ENCODE measurements around the gene CNPY3.

The CNPY3 gene

DNA sequence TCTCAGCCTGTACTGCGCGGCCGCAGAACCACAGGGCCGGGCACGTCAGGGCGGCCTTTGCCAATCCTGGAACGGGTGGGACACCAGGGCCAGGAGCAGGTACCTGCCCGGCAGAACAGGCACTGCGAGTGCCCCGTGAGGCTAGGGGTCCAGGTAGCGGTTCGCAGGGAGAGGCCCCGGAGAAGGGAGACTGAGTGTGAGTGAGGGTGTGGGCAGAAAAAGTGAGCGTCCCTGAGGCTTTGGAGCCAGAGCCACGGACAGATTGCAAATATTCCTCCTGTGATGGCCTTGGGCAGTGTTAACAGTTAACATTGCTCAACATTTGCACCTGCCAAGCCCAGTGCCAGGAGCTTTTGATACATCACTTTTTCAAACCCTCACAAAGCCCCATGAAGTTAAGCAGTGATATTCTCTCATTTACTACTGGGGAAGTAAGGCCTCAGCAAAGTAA, 31.8 kb downstream of the CNPY3 start:
- Histone ChIP-seq H3K4me3 (ENCODE audit: low read depth, low read length) (peak overlapping the region; percentile 80), H3K9ac (ENCODE audit: low read depth, low read length) (no peak overlapping the region), H3K27me3 (ENCODE audit: control insufficient read depth, insufficient read depth, low read length) (peaks cover 16% of the 10 kb centered on the region), H3K36me3 (ENCODE audit: control insufficient read depth, insufficient read depth, low read length) (peaks cover 4% of the 10 kb centered on the region; the same call in 1 of the 2 replicates), H3K9me3 (ENCODE audit: control insufficient read depth, insufficient read depth, low read length) (no peaks in the 10 kb centered on the region), H3K4me1 (ENCODE audit: control insufficient read depth, insufficient read depth, low read length) (peaks cover 4% of the 10 kb centered on the region; the same call in 1 of the 2 replicates), H3K27ac (ENCODE audit: low read depth, low read length) (no peak overlapping the region)

DNA sequence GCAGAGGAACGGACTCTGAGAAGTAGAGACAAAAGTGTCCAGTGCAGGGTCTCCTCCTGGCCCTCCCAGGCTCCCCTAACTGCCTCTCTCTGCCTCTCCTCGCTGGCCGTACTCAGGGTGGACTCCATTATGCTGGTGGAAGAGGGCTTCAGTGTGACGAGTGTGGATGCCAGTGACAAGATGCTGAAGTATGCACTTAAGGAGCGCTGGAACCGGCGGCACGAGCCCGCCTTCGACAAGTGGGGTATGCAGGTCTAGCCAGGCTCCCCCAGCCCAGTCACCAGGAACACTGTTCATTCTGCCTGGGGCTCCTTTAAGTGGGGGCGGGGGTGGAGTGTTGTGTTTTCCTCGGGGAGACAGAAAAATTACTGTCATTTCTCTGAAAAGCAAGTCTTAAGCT, 32.8 kb downstream of the CNPY3 start:
- peaks cover 4% of the 10 kb centered on the region; the same call in 1 of the 2 replicates for H3K4me1 ChIP-seq (ENCODE audit: control insufficient read depth, insufficient read depth, low read length)
- peaks cover 4% of the 10 kb centered on the region; the same call in 1 of the 2 replicates for H3K36me3 ChIP-seq (ENCODE audit: control insufficient read depth, insufficient read depth, low read length)
- H3K9ac ChIP-seq (ENCODE audit: low read depth, low read length), result no peak overlapping the region

GRCh38 chr6:42962502-42963178, 33.4 kb downstream of the CNPY3 start:
- Histone ChIP-seq H3K36me3 (ENCODE audit: control insufficient read depth, insufficient read depth, low read length) (peaks cover 4% of the 10 kb centered on the region; the same call in 1 of the 2 replicates), H3K27ac (ENCODE audit: low read depth, low read length) (no peak overlapping the region), H3K4me3 (ENCODE audit: low read depth, low read length) (no peak overlapping the region), H3K9me3 (ENCODE audit: control insufficient read depth, insufficient read depth, low read length) (no peaks in the 10 kb centered on the region), H3K9ac (ENCODE audit: low read depth, low read length) (no peak overlapping the region), H3K27me3 (ENCODE audit: control insufficient read depth, insufficient read depth, low read length) (peaks cover 16% of the 10 kb centered on the region), H3K4me1 (ENCODE audit: control insufficient read depth, insufficient read depth, low read length) (peaks cover 4% of the 10 kb centered on the region; the same call in 1 of the 2 replicates)

More for the DNA sequence above, 32.8 kb downstream of the CNPY3 start:
- Histone ChIP-seq H3K27ac (ENCODE audit: low read depth, low read length) (no peak overlapping the region), H3K27me3 (ENCODE audit: control insufficient read depth, insufficient read depth, low read length) (peaks cover 16% of the 10 kb centered on the region), H3K4me3 (ENCODE audit: low read depth, low read length) (no peak overlapping the region), H3K9me3 (ENCODE audit: control insufficient read depth, insufficient read depth, low read length) (no peaks in the 10 kb centered on the region)

DNA sequence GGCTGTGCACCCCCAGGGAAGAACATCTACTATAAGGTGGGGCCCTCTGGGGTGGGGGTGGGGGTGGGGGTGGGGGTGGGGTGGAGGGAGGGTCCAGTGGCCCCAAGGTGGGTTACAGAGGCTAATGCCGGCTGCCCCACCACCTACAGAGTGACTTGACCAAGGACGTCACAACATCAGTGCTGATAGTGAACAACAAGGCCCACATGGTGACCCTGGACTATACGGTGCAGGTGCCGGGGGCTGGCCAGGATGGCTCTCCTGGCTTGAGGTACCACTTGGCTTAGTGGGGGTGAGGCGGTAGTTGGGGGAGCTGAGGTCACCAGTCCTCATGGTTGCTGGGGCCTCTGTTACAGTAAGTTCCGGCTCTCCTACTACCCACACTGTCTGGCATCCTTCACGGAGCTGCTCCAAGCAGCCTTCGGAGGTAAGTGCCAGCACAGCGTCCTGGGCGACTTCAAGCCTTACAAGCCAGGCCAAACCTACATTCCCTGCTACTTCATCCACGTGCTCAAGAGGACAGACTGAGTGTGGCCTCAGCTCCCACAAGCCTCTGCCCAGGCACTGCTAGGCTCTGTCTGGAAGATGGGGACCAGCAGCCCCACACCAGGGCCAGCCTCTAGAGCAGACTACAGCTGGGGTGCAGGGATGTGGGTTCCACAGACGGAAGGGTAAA, 34.0 kb downstream of the CNPY3 start:
- no peak overlapping the region for H3K9ac ChIP-seq (ENCODE audit: low read depth, low read length)

GRCh38 chr6:42963855-42964605, 34.8 kb downstream of the CNPY3 start:
- peak overlapping the region; percentile 40 for H3K27ac ChIP-seq (ENCODE audit: low read depth, low read length)
- H3K4me3 ChIP-seq (ENCODE audit: low read depth, low read length), result no peak overlapping the region
- peaks cover 4% of the 10 kb centered on the region; the same call in 1 of the 2 replicates for H3K4me1 ChIP-seq (ENCODE audit: control insufficient read depth, insufficient read depth, low read length)
- peaks cover 16% of the 10 kb centered on the region for H3K27me3 ChIP-seq (ENCODE audit: control insufficient read depth, insufficient read depth, low read length)
- peaks cover 4% of the 10 kb centered on the region; the same call in 1 of the 2 replicates for H3K36me3 ChIP-seq (ENCODE audit: control insufficient read depth, insufficient read depth, low read length)
- H3K9me3 ChIP-seq (ENCODE audit: control insufficient read depth, insufficient read depth, low read length), result no peaks in the 10 kb centered on the region
- H3K9ac ChIP-seq (ENCODE audit: low read depth, low read length), result no peak overlapping the region

More for the DNA sequence above, 34.0 kb downstream of the CNPY3 start:
- H3K27me3 ChIP-seq (ENCODE audit: control insufficient read depth, insufficient read depth, low read length), result peaks cover 16% of the 10 kb centered on the region
- no peak overlapping the region for H3K4me3 ChIP-seq (ENCODE audit: low read depth, low read length)
- no peaks in the 10 kb centered on the region for H3K9me3 ChIP-seq (ENCODE audit: control insufficient read depth, insufficient read depth, low read length)
- H3K27ac ChIP-seq (ENCODE audit: low read depth, low read length), result no peak overlapping the region
- peaks cover 4% of the 10 kb centered on the region; the same call in 1 of the 2 replicates for H3K36me3 ChIP-seq (ENCODE audit: control insufficient read depth, insufficient read depth, low read length)
- peaks cover 4% of the 10 kb centered on the region; the same call in 1 of the 2 replicates for H3K4me1 ChIP-seq (ENCODE audit: control insufficient read depth, insufficient read depth, low read length)

- Histone ChIP-seq H3K36me3 (ENCODE audit: control insufficient read depth, insufficient read depth, low read length) (peaks cover 4% of the 10 kb centered on the region; the same call in 1 of the 2 replicates), H3K27me3 (ENCODE audit: control insufficient read depth, insufficient read depth, low read length) (no peaks in the 10 kb centered on the region), H3K27ac (ENCODE audit: low read depth, low read length) (no peak overlapping the region), H3K4me1 (ENCODE audit: control insufficient read depth, insufficient read depth, low read length) (peaks cover 4% of the 10 kb centered on the region), H3K9me3 (ENCODE audit: control insufficient read depth, insufficient read depth, low read length) (no peaks in the 10 kb centered on the region), H3K9ac (ENCODE audit: low read depth, low read length) (no peak overlapping the region), H3K4me3 (ENCODE audit: low read depth, low read length) (no peak overlapping the region)
Observed at GRCh38 chr6:42966571-42966970, 37.3 kb downstream of the CNPY3 start.

DNA sequence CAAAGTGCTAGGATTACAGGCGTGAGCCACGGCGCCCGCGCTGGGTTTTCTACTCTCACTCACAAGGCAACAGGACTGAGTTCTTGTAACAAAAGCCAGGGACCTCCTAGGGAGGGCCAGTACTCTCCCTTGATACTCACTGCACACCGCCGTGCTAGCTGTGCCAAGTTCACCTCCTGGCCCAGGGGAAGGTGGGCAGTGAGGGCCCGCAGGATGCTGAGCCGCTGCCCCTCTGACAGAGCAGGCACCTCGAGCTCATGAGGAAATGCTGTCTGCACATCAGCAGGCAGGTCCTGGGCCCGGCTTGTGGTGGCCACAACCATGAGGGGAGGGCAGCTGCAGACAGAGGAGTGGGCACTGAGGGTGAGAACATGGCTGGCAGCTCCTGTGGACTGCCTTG, 37.9 kb downstream of the CNPY3 start:
- Histone ChIP-seq H3K27ac (ENCODE audit: low read depth, low read length) (no peak overlapping the region), H3K9me3 (ENCODE audit: control insufficient read depth, insufficient read depth, low read length) (no peaks in the 10 kb centered on the region), H3K27me3 (ENCODE audit: control insufficient read depth, insufficient read depth, low read length) (no peaks in the 10 kb centered on the region), H3K36me3 (ENCODE audit: control insufficient read depth, insufficient read depth, low read length) (peaks cover 4% of the 10 kb centered on the region; the same call in 1 of the 2 replicates), H3K4me3 (ENCODE audit: low read depth, low read length) (no peak overlapping the region), H3K4me1 (ENCODE audit: control insufficient read depth, insufficient read depth, low read length) (peaks cover 4% of the 10 kb centered on the region), H3K9ac (ENCODE audit: low read depth, low read length) (no peak overlapping the region)

DNA sequence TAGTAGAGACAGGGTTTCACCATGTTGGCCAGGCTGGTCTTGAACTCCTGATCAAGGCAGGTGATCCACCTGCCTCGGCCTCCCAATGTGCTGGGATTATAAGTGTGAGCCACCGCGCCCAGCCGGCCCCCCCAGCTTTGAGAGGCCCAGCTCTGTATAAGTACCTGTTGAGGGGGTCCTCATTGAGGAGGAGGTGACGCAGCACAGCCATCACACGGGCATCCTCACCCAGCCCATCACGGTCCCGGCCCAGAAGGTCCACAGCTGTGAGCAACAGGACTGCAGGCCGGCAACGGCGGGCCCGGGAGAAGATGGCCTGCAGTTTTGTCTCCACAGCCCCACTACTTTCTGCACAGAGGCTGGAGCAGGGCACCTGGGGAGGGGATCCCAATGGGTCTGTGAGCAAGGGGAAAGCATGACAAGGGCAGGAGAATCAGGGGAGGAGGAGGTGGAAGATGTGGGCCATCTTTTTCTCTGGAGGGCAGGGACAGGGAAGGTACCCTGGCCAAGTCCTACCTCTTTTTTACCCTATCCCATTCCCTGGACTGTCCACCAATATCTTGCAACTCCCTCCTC, 38.9 kb downstream of the CNPY3 start:
- H3K9me3 ChIP-seq (ENCODE audit: control insufficient read depth, insufficient read depth, low read length), result no peaks in the 10 kb centered on the region
- H3K36me3 ChIP-seq (ENCODE audit: control insufficient read depth, insufficient read depth, low read length), result peaks cover 4% of the 10 kb centered on the region; the same call in 1 of the 2 replicates
- H3K4me1 ChIP-seq (ENCODE audit: control insufficient read depth, insufficient read depth, low read length), result peaks cover 4% of the 10 kb centered on the region
- no peak overlapping the region for H3K9ac ChIP-seq (ENCODE audit: low read depth, low read length)
- no peaks in the 10 kb centered on the region for H3K27me3 ChIP-seq (ENCODE audit: control insufficient read depth, insufficient read depth, low read length)
- H3K27ac ChIP-seq (ENCODE audit: low read depth, low read length), result no peak overlapping the region
- H3K4me3 ChIP-seq (ENCODE audit: low read depth, low read length), result no peak overlapping the region

GRCh38 chr6:42968783-42969182, 39.5 kb downstream of the CNPY3 start:
- Histone ChIP-seq H3K9ac (ENCODE audit: low read depth, low read length) (no peak overlapping the region), H3K27me3 (ENCODE audit: control insufficient read depth, insufficient read depth, low read length) (no peaks in the 10 kb centered on the region), H3K36me3 (ENCODE audit: control insufficient read depth, insufficient read depth, low read length) (peaks cover 4% of the 10 kb centered on the region; the same call in 1 of the 2 replicates), H3K4me1 (ENCODE audit: control insufficient read depth, insufficient read depth, low read length) (peaks cover 4% of the 10 kb centered on the region), H3K27ac (ENCODE audit: low read depth, low read length) (no peak overlapping the region), H3K4me3 (ENCODE audit: low read depth, low read length) (no peak overlapping the region), H3K9me3 (ENCODE audit: control insufficient read depth, insufficient read depth, low read length) (no peaks in the 10 kb centered on the region)

DNA sequence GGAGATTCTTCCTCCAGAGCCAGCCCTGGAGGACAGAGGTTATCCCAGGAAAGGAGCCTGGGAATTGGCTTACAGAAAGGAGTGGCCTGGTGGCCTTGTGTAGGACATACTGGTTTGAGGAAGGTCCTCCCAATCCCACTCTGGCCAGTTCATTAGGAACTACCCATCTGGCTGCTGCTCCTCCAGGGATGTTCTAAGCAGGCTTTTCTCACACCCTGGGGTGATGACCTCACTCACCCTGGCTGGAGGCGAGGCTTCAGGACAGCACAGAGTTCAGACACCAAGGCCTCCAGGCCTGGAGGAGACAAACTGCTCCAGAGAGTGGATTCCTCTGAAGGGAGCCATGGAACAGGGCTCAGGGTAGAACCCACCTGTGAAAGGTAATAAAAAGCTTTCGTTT, 40.2 kb downstream of the CNPY3 start:
- H3K36me3 ChIP-seq (ENCODE audit: control insufficient read depth, insufficient read depth, low read length), result peaks cover 3% of the 10 kb centered on the region
- no peaks in the 10 kb centered on the region for H3K9me3 ChIP-seq (ENCODE audit: control insufficient read depth, insufficient read depth, low read length)
- H3K27me3 ChIP-seq (ENCODE audit: control insufficient read depth, insufficient read depth, low read length), result no peaks in the 10 kb centered on the region
- no peak overlapping the region for H3K4me3 ChIP-seq (ENCODE audit: low read depth, low read length)
- H3K4me1 ChIP-seq (ENCODE audit: control insufficient read depth, insufficient read depth, low read length), result no peaks in the 10 kb centered on the region; the same call in 1 of the 2 replicates
- no peak overlapping the region for H3K9ac ChIP-seq (ENCODE audit: low read depth, low read length)
- no peak overlapping the region for H3K27ac ChIP-seq (ENCODE audit: low read depth, low read length)
